Peyer's patch (tissue), 4 donors: Measurements from ENCODE around the gene COL20A1. TPM values are rescaled to one million over a fixed set of nuclear protein-coding genes. Genes with fewer than 3 reads are reported as not detected.
"Not testable (repeated sequence)": the region's sequence is repeated elsewhere in the genome, so short reads cannot be mapped to it uniquely, and the experiment has no call there.

Experiments used
- DNase-seq, 3 donors: peaks; one replicate each; pipeline ENCODE4 v3.0.0-alpha.2; 2017 to 2019
- H3K27ac ChIP-seq, 4 donors: fragments of 200-600 bp; sonication (generic); one replicate each; pipeline ENCODE4 v1.5.1; 2016 to 2019
- H3K27me3 ChIP-seq, 2 donors: fragments of 200-600 bp; sonication (generic); one replicate each; pipeline ENCODE4 v1.5.1; 2019
- H3K36me3 ChIP-seq, 3 donors: fragments of 200-600 bp; sonication (generic); one replicate each; pipeline ENCODE4 v1.5.1; 2016 to 2019
- H3K4me1 ChIP-seq, 4 donors: fragments of 200-600 bp; sonication (generic); one replicate each; pipeline ENCODE4 v1.5.1; 2016 to 2019
- H3K4me3 ChIP-seq, 4 donors: fragments of 200-600 bp; sonication (generic); 1 replicate in 3 of 4; 2 replicates in 1 of 4; pipeline ENCODE4 v1.5.1; 2016 to 2019; ENCODE audit warnings: mild to moderate bottlenecking in 1 of 4
- H3K9me3 ChIP-seq, 4 donors: fragments of 200-600 bp; sonication (generic); one replicate each; pipeline ENCODE4 v1.5.1; 2016 to 2019; ENCODE audit warnings: mild to moderate bottlenecking in 1 of 4
- POLR2A ChIP-seq, 2 donors: fragments of 450-650 bp; IDR thresholded peaks; one replicate each; pipeline ENCODE4 v1.5.1; 2017; ENCODE audit warnings: antibody characterized with exemption in 2 of 2, mild to moderate bottlenecking in 2 of 2, moderate library complexity in 2 of 2
- total RNA-seq, 4 donors: library from RNA; depleted of rRNA; stranded (reverse); fragments of >200 nt; gene quantifications; one replicate each; pipeline ENCODE4 v1.1.0, GENCODE V29; 2016
- TF ChIP-seq, protein P1 (sequence below), 6 experiments: fragments of 450-650 bp in 4 of 6; fragments of 200-600 bp in 2 of 6; sonication (generic) in 1 of 6; IDR thresholded peaks; one replicate each; pipeline ENCODE4 v1.5.1; 2017 to 2019; ENCODE audit warnings: antibody characterized with exemption in 6 of 6, mild to moderate bottlenecking in 3 of 6, moderate library complexity in 1 of 6

COL20A1 gene
- total RNA-seq, 4 donors from 2014 or later = not detected

DNA sequence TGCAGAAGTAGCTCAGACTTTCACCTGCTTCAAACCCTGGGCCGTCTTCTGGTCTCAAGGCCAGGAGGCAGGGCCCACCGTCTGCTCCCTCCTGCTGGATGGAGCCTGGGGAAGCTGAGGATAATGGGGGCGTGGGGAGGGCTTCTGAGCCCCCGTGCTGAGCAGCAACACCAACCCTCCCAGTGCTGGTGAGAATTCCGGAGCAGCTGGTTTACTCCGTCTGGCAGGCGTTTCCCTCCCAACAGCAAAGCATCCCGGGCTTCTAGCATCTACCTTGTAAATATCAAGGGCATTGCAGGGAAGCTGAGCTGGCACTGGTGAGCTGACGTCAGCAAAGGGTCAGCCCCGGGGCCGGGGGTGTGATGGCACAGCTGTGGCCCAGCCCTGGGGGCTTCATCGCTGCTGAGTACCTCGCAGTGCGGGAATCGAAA lies 85.0 kb downstream of the COL20A1 start:
- H3K4me3 ChIP-seq = no peak overlapping the region
- H3K9me3 ChIP-seq = no peaks in the 10 kb centered on the region
- no peak overlapping the region for H3K27ac ChIP-seq
- H3K36me3 ChIP-seq = no peaks in the 10 kb centered on the region
- DNase-seq = no peak
- TF ChIP-seq POLR2A (IDR thresholded peaks at IDR 0.05) = no peak
- TF ChIP-seq, protein P1, sequence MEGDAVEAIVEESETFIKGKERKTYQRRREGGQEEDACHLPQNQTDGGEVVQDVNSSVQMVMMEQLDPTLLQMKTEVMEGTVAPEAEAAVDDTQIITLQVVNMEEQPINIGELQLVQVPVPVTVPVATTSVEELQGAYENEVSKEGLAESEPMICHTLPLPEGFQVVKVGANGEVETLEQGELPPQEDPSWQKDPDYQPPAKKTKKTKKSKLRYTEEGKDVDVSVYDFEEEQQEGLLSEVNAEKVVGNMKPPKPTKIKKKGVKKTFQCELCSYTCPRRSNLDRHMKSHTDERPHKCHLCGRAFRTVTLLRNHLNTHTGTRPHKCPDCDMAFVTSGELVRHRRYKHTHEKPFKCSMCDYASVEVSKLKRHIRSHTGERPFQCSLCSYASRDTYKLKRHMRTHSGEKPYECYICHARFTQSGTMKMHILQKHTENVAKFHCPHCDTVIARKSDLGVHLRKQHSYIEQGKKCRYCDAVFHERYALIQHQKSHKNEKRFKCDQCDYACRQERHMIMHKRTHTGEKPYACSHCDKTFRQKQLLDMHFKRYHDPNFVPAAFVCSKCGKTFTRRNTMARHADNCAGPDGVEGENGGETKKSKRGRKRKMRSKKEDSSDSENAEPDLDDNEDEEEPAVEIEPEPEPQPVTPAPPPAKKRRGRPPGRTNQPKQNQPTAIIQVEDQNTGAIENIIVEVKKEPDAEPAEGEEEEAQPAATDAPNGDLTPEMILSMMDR (IDR thresholded peaks at IDR 0.05) = no peak
- H3K4me1 ChIP-seq = no peaks in the 10 kb centered on the region
- no peaks in the 10 kb centered on the region for H3K27me3 ChIP-seq

DNA sequence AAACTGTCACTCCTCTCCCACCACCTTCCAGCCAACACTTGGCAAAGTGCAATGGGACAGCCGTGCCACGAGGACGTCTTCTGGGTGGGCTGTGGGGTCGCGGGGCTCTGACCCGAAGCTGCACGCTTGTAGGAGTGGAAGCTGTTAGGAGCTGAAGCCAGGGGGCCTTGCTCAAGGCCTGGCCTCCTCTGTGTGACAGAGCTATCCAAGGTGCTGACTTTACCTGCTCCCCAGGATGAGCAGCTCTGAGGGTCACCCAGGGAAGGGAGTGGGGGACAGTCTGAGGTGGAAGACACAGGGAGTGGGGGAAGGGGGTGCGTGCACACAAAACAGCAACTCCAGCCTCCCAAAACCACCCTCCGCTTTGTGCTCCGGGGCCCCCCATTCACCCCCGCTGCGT lies 85.6 kb downstream of the COL20A1 start:
- Histone ChIP-seq H3K27ac (no peak overlapping the region), H3K27me3 (no peaks in the 10 kb centered on the region), H3K9me3 (no peaks in the 10 kb centered on the region), H3K4me1 (no peaks in the 10 kb centered on the region), H3K36me3 (no peaks in the 10 kb centered on the region), H3K4me3 (no peak overlapping the region)
- TF ChIP-seq, protein P1 (IDR thresholded peaks at IDR 0.05) = no peak
- no peak for TF ChIP-seq POLR2A (IDR thresholded peaks at IDR 0.05)
- DNase-seq = no peak

DNA sequence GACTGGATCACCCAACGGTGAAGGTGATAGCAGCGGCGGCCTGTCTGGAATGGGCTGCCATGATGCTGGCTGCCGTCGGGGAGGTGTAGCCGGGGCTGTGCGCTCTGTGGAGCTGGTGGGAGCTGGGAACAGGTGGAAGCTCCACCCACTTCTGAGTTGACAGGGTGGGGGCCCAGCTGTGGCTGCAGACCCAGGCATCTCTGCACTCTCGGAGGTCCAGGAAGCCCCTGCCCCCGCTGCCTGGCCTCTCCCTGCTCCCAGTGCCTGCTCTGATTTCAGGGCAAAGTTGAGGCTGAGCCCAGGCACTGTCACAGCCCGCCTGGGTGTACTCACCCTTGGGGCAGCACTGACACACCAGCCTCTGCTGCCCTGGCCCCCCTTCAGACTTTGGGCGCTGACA lies 86.3 kb downstream of the COL20A1 start:
- H3K4me1 ChIP-seq = no peaks in the 10 kb centered on the region
- no peak overlapping the region for H3K27ac ChIP-seq
- no peaks in the 10 kb centered on the region for H3K9me3 ChIP-seq
- DNase-seq = no peak
- TF ChIP-seq, protein P1 (IDR thresholded peaks at IDR 0.05) = no peak
- no peak for TF ChIP-seq POLR2A (IDR thresholded peaks at IDR 0.05)
- H3K36me3 ChIP-seq = no peaks in the 10 kb centered on the region
- no peak overlapping the region for H3K4me3 ChIP-seq
- H3K27me3 ChIP-seq = no peaks in the 10 kb centered on the region

DNA sequence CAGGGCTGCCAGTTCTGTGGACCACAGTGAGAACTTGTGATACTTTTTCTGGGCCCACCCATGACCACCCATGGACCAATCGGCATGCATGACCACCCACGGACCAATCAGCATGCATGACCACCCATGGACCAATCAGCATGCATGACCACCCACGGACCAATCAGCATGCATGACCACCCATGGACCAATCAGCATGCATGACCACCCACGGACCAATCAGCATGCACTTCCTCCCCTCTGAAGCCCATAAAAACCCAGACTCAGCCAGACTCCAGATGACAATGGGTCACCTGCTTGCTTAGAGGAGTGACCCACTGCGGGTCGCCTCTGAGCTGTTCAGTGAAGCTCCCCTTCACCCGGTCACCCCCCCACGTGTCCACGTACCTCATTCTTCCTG lies 86.9 kb downstream of the COL20A1 start:
- H3K9me3 ChIP-seq, H3K4me3 ChIP-seq, H3K36me3 ChIP-seq, H3K27ac ChIP-seq, H3K4me1 ChIP-seq, H3K27me3 ChIP-seq, DNase-seq: not testable (repeated sequence)

DNA sequence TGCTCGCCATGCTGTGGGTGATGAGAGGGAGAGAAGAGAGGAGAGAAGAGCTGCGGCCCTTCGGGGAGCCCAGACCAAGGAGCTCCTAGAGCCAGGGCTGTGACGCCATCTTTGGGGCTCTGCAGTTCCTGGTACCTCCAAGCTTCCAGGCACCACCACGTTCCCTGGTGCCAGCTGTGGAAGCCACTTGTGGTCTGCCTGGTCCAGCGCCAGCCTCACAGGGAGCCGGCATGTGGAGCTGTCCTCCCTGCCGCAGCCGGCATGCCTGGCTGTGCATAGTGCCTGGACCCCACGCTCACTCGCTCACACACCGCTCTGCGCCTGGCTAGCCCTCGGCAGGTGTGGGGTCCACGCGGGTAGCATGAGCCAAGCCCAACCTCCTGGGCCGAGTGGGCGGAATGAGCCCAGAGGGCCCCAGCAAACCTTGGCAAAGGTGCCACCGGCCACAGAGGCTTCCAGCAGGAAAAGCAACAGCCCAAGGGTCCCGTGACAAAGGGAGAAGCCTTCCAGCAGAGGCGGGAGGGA lies 87.4 kb downstream of the COL20A1 start:
- H3K4me1 ChIP-seq = no peaks in the 10 kb centered on the region
- H3K4me3 ChIP-seq = no peak overlapping the region
- TF ChIP-seq, protein P1 (IDR thresholded peaks at IDR 0.05) = no peak
- TF ChIP-seq POLR2A (IDR thresholded peaks at IDR 0.05) = no peak
- no peak for DNase-seq
- H3K27ac ChIP-seq = no peak overlapping the region
- no peaks in the 10 kb centered on the region for H3K27me3 ChIP-seq
- no peaks in the 10 kb centered on the region for H3K36me3 ChIP-seq
- H3K9me3 ChIP-seq = peaks cover 0 to 1% (median 0%) of the 10 kb centered on the region in 4 donors

DNA sequence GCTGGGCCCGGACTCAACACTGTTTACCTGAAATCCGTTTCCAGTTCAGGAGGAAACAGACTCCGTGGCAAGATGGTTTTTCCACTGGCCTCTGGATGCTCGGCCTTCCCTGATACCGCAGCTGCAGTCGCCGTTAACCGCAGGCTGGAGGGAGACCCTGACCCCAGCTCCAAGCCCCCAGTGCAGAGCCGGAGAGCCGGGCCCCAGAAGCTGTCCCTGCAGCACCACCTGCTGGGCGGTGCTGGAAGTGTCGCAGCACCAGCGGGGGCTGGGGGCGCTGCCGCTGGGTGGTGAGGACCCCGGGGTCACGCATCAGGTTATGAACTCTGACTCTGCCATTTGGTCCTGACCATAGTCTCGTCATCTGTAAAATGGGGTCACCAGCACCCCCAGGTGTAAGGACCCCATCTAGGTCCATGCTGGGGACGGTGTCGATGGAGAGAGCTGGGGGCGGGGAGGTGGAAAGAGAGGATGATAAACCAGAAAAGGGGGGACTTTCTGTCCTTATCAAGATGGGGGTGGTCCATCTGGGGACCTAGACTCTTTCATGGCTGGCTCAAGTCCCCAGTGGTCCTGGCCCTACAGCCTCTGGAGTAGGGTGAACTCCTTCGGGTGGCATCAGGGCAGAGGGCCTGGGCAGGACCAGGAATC lies 88.9 kb downstream of the COL20A1 start:
- Histone ChIP-seq H3K9me3 (peaks cover 0 to 14% (median 0%) of the 10 kb centered on the region in 4 donors), H3K4me1 (no peaks in the 10 kb centered on the region), H3K36me3 (no peaks in the 10 kb centered on the region), H3K27ac (no peak overlapping the region), H3K27me3 (no peaks in the 10 kb centered on the region), H3K4me3 (no peak overlapping the region)
- TF ChIP-seq, protein P1 (IDR thresholded peaks at IDR 0.05) = peak in 5 of 6 experiments; percentile 62 to 77 (median 70)
- TF ChIP-seq POLR2A (IDR thresholded peaks at IDR 0.05) = no peak
- no peak for DNase-seq
